ENCODE data around the gene GSX1.
"Not testable (repeated sequence)": the region's sequence is repeated elsewhere in the genome, so short reads cannot be mapped to it uniquely, and the experiment has no call there.

GSX1 gene

DNA sequence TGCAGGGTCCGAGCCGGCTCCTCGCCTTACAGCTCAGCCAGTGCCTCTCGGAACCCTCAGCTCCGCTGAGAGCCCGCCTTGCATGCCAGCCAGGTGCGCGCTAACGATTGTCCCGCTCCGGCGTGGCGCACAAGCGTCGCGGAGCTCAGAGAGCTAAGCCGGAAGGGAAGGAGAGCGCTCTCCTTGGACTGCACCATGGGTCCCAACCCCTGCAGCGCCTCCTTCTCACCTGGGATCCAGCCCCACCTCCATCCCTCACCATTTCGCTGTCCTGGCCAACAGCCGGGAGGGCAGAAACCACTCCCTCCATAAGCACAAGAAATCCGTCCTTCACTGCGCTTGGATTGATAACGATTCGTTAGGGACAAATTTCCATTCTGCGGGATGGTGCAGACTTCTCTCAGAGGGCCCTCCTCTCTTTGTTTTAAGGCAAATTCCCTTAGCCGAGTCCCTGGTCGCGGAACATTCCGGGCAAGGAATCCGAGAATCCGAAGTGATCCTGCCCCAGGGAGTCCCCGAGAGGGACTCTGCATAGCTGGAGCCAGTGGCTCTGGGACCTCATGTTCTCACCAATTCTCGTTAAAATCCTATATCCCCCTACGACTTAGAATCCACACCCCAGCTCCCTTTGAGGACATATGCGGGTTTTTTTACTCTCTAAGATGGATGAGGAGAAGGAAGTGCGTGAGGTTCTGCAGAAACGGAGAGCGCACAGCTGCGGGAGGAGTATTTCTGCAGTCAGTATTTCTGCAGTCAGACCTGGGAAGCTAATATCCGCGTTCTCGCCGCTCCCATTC is 2.8 kb downstream of the GSX1 start:
- no peak for DNase-seq

DNA sequence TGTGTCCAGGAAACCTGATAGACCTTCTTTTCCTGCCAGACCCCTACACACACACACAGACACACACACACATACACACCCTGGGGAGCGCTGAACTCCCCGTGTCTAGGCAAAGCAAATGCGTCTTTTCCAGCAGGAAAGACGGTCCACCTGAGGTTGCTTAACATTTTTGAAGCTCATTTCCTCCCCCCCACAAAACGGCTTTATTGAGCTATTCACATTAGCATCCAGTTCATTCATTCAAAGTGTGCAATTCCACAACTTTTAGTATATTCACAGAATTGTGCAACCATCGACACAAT is 3.4 kb downstream of the GSX1 start:
- DNase-seq, result no peak

DNA sequence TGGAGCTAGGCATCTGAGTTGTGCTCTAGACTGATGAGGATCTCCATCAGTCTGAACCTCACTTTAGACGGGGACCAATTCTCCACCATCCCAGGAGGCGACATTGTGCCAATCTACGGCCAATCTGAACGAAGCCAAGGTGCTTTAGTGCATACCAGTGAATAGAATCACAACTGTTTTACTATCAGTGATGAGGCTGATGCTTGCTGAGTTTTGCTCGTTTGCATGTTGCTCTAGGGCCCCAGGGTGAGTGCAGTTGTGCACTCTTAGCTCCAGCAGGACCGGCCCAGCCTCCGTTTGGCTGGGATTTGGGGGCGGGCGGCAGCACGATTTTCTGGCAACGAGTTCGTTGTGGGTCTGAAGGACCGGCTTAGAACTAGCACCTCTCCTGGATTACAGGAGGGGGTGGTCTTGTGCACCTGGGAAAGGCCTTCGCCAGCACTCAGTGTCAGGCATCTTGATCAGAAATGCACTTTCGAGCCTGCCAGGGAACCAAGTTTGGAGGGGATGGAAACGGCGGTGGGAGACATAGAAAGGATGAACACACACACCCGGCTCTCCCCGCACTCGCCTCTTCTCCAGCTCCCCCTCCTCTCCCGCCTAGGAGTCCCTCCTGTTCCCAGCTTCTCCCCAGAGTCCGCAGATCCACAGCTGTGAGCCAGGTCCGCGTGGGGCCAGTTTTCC is 4.4 kb downstream of the GSX1 start:
- no peak for DNase-seq

DNA sequence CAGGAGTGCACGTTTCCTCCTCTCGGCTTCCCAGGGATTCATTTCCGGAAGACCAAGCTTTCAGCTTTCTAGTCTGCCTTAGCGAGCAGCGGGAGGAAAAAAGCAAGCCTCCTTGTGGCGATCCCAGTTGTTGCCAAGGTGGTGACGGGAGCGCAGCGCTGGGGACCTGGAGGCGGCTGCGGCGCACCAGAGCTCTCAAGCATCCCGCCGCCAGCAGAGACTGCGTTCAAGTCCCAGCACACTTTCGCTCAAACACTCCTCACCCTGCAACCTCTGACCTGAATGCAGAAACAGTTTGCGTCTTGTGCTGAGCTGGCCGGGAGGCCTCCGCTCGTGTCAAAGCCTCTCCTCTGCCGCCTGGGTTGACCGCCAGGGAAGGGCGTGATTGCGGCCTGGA is 4.9 kb downstream of the GSX1 start:
- peak; percentile 53 for DNase-seq

DNA sequence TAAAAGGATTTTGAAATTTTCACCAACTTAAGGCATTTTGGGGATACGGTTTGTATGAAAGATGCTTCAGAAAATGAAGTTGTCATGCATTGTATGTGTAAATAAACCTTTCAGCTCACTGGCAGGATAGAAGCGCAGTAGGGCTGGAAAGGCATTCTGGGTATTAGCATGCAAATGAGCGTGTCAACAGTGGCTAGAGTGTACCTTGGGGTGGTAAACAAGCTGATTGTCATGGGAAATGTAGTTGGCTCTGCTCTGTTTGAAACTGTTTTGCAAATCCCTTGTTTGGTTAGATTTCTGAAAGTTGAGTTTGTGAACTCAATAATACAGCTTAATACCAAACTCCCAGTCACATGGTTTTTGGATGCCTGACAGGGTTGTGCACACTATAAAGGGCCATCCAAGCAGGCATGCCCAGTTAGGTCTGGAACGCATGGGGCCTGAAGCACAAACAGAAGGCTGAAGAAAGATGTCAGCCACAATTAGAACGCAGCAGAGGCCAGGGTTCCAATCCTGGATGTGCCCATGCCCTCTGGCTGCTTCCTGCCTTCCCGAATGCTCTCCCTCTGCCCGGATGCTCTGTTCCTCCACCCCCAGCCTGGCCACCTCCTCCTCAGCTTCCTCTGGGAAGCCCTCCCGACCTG is 14.6 kb downstream of the GSX1 start:
- DNase-seq, result no peak

DNA sequence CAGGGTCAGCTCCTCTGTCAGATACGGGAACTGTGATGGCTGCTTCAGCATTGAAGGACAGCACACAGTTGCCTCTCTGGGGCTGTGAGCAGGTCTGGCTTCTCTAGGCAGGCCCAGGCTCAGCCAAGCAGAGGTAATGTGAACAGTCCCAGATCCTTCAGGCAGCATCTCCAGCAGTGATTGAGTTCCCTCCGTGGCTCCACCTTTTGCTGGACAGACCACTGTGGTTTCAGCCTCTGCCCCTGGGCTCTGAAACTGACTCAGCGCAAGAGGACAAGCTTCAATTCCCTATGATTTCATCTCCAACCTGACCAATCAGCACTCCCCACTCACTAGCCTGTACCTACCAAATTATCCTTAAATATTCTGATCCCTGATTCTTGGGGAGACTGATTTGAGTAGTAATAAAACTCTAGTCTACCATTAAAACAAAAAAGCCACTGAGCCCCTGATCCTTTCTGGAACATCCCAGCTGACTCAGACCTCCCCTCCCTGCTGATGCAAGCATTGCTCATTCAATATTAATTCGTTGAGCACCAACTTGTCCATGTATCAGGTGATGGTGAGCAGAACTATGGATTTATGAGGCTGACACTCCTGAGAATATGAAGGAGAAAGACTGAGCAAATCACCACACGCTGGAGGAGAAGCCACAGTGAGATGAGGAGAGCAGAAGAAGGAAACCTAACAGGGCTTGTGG is 16.7 kb downstream of the GSX1 start:
- no peak for DNase-seq

DNA sequence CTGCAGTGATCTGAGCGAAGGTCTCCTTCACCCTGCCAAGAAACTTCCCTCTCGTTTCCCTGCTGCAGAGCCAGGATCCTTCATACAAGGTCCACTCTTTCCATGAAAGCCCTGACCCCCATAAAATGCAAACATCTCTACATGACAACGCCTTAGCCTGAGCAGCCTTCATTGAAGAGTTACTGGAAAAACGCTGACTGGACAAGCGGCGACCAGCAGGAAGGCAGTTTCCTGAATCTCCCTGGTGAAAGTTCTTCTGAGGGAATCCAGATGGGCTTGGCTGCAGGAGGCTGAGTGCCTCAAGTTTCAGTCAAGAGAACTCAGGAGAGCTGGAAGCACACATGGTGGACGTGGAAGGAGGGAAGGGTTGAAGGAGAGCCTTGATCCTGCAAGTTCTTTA is 17.7 kb downstream of the GSX1 start:
- DNase-seq, result no peak

DNA sequence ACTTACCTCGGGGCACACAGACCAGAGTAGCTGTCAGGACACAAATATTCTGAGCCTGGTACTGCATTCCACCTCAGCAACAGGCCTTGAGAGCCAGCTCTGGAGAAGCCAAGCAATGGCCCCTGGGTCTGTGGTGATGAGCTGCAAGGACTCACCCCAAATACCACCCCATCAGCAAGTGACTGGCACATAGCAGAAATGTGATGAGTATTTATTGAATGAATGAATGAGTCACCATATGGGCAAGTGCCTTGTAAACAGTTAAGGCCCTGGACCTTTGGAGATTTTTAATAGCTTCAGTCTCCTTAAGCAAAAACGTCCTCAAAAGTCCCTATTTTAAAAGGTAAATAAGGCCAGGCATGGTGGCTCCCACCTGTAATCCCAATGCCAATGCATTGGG is 18.2 kb downstream of the GSX1 start:
- no peak for DNase-seq

DNA sequence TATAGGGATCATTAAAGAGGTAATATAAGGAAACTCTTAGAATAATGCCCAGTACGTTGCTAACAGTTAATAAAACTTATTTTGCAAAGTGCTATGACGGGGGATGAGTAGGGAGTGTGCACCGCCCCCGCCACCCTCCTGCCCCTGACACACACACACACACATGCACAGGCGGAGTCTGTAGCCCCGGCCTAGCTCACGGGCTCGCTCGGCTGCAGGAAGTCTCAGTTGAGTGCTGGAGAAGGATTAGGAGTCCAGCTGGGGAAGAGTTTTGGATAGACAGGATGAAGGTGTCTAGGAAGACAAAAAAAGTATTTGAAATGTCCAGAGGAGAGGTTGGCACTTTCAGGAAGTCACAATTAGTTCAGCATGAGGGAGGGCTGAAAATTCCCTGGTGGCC is 21.5 kb downstream of the GSX1 start:
- DNase-seq, result no peak

DNA sequence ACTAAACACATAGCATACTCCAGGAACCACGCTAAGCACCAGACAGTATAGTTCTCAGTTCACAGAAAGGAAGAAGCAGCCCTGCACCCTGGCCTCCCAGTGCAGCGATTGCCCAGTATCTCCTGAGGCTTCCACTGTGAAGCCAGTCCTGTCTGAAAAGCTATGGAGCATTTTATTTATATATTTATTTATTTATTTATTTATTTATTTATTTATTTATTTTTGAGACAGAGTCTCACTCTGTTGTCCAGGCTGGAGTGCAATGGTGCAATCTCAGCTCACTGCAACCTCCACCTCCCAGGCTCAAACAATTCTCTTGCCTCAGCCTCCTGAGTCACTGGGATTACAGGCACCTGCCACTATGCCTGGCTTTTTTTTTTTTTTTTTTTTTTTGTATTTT is 25.5 kb downstream of the GSX1 start:
- DNase-seq, result not testable (repeated sequence)

DNA sequence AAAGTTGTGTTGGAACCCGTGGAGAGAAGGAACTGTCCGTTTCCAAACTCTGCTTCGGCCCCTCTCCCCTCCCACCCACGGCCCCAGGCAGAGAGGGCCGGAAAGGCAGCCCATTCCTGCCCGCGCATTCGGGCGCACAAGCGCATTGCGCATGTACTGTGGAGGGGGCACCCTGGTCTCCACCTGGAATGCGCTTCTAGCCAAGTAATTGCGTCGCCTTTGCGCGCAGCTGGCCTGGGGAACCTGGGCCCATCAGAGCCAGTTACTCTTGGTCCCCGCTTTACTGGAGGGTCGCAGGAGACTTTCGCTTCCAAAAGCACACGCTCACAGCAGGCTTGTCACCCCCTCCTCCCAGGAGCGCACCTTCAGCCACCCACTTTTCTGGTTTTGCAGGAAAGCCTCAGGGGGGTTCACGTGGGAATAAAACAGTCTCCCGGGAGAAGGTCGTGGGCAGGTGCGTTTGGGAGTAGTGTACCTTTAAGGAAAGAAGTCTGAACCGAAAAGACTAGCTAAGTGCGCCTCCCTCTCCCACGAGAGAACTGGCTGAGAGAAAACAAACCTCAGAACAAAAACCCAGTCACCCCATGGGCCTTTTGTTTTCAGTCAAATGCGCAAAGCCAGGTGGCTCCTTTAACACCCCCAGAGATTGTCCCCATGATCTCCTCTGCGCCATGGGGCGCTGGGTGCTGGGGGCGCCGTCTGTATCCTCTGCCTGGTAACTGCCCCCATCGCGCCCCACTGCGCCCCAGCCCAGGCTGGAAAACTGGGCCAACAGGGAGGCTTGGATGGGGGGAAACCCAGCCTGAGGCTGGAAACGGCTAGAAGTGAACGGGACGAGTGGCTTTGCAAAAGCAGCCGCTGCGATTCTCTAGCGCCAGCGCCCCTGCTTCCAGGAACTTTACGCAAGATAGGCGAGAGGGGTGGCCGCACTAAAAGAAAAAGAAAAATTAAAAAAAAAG is 28.5 kb downstream of the GSX1 start:
- peak; percentile 10 for DNase-seq

DNA sequence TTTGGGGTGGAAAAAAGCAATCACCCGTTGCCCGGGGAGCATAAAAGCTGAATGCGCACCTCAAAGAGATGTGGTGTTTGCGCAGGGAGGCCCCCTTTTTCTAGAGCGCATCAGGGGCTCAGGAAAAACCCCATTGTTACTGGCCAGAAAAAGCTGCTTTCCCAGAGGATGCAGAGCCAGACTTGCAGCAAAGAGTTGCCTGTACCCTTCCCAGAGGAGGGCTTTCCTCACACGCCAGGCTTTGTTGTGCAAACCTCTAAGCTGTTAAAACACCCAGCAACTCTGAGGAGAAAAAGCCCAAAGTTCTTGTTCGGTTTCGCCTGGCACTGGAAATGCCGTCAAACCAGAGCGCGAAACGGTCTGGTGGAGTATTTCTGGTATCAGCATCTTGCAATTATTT is 29.3 kb downstream of the GSX1 start:
- DNase-seq, result no peak

DNA sequence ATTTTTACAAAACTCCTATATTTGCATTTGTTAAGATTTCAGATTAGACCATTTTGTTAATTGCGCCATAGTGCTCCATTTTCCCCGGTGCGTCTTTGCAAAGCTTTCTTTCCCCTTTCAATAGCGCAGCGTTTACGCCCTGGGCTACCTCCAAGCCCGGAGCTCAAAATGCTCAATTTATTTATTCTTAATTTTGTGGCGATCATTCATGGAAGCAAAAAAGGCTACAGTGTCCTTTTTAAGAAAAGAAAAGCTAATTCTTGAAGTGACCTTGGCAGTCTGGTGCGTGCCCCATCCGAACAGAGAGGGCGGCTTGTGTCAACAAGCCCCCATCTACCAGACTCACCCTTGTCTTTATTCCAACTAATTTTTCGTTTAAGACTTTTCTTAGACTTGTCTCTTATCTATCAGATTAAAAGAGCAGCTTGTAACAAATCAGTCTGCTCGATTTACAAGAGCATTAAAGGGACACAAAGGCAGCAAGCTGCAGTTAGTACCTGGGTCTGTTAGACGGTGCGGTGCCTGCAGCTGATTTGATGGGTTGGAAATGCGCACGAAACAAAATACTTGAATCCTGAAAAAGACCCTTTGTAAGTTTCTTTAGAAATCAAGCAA is 30.1 kb downstream of the GSX1 start:
- no peak for DNase-seq

DNA sequence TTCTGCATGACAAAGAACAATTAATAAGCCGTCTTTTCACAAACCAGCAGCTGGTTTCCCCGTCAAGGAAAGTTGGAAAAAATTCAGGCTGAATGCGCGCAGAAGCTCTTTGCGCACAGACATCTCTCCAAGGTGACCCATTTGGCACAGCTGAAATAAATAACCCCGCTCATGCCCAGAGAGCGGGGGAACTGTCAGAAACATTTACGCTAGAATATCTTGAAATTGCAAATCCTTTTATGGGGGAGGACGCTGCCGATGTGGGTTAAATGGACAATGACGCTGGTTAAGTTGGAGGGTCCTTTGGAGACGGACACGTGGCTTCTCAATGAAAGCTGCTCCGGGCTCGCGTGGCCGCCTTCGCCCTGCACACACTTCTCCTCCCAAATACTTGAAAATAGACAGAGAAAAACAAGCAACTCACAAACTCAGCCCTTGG is 30.6 kb downstream of the GSX1 start:
- DNase-seq, result no peak

DNA sequence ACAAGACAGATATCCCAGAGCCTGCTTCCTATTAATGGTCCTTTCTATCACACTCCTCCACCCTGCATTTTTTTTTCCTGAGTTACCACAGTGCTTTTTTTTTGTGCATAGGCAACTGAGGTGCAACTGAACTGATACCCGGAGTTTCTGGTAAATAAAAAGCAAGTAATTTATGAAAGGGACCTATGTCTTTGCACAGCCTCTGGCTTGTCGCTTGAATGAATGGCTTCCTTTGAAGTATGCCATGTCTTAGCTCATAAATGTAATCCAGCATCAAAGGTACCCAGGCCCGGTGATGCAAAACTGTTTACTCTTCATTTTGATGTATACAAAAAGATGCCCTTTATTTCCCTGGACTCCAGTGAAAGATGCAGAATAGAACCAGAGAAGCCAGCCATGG is 31.8 kb downstream of the GSX1 start:
- DNase-seq, result no peak

DNA sequence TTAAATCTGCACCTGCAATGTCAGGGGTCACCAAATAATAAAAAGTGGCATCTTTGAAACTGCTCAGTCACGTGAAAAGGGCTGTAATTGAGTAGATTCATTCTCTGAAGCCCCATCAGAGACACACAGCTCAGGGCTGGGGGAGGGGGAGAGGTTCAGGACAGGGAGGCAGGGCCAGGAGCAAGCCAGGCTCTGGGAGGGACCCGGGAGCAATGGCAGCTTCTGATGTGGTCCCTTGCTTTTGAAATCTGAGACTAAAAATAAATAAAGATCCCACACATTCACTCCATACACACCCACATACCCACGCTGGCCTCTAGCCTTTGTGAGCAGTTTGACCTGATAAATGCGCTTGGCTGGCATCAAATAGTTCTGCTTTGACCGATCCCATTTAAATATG is 32.8 kb downstream of the GSX1 start:
- no peak for DNase-seq

DNA sequence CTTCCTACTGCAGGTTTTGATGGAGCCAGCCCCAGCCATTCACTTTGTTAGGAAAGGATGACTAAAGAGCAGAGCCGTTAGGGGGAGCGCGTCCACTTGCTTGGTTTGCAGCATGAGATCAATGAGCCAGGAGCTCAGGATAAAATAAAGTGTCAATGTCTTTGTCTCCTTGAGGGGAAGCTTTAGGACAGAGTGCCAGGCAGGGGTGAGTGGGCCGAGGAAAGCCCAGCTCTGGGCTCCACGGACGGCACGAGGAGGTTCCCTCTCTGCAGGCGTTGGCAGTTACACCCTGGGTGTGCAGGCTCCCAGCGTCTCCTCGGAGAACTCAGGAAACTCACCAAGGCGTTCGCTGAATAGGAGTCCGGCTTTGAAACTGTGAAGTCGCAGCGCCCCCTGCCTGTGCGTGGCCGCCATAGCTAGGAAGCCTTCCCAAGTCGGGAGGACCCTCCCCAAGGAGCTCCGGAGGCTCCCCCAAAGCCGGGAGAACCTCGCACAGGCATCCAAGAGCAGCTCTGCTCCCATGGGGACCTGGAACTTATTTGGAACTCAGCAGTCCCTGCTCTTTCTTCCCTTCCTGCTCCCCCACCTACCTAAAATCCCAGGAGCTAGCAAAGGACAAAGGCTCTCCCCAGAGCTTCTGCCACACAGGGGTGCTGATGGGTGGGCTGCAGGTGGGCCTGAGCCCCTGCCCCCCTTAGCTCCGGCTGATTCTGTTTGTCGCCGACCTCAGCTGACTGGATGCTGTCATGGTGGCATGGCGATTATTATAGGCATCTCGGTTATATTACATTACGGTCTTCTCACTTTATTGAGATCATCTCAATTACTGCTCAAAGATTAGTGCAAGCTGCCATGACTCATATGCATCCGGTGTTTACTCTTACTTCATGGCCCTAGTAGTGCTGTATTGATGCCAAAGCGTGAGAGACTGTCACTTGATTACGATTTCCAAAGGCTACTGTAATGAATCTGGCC is 34.4 kb downstream of the GSX1 start:
- DNase-seq, result peak; percentile 78

DNA sequence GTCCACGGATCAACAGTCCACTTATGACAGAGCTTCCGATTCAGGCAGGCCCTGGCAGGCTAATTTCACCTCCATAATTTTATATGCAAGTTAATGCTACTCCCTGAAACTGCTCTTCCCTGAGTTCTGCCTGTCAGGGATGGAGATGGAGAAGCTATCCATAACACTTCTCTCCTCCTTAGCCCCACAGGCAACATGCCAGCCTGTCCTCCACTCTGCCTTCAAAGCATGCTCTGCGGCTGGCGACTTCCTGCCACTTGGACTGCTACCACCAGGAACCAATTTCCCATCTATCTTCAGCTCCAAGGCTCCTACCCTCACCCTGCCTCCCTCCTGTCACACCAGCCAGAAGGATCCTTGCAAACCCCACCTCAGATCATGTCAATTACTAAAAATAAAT is 35.4 kb downstream of the GSX1 start:
- DNase-seq, result no peak

DNA sequence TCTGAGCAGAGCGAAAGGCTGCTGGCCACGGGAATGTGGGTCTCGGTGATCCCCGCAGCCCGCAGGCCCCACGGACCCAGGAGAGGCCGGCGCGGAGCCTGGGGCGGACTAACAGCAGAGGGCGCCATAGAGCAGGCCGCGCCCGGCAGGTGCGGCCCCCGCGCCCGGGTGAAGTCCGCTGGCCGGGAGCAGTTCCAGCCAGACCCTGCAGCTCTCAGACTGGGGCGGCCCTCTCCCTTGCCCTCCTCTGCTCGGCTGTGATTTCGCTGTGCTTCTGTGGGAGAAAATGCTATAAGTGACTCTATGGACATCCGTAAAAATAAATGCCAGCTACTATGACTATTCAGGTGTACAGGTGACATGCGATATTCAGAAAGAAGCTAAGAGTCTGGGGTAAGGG is 37.7 kb downstream of the GSX1 start:
- DNase-seq, result peak; percentile 47

DNA sequence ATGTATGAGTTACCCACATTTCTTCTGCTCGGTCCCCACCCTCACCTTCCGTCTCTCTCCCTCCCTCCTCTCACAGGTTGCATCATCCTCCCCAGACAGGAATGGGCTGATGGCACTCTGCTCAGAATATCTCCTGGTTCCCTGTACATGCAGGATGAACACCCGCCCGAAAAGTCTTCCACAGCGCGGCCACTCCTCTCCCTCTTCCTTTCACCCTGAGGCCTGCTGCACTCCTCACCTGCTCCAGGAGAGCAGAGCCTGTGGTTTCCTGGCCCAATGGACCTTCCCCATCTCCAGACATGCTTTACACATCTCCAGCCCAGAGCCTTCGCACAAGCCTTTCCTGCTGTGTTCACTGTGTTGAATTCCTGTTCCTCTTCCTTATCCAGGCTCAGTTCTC is 40.9 kb downstream of the GSX1 start:
- no peak for DNase-seq

DNA sequence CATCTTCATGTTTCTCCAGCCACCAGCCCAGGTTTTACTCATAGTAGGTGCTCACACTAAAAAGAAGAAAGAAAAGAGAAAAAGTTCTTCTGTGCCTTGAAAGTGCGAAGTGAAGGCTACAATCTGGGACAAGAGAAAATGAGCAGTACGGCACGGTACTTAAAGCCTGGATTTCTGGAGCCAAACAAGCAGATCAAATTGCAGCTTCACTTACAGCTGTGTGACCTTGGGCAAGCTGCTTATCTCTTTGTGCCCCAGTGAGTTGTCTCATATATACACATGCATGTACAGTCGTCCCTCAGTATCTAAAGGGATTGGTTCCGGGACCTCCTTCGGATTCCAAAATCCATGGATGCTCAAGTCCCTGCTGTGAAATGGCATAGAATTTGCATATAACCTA is 41.8 kb downstream of the GSX1 start:
- DNase-seq, result no peak

Data from NCI-H69 (cell line).